HepG2 (cell line): Measurements from ENCODE around the gene FMNL1. TPM values are rescaled to one million over a fixed set of nuclear protein-coding genes. Genes with fewer than 3 reads are reported as not detected.
A peak's percentile ranks its signal among the peaks of the same experiment; 100 is the strongest.

Source experiments
- CAMTA2 ChIP-seq: sonication (generic); formaldehyde crosslinking; IDR thresholded peaks from 2 replicates; pipeline ENCODE4 v1.4.0; 2020; ENCODE audit warnings: mild to moderate bottlenecking, missing genetic modification reagents, borderline replicate concordance
- CENPX ChIP-seq: sonication (generic); formaldehyde crosslinking; IDR thresholded peaks from 2 replicates; pipeline ENCODE4 v1.9.0; 2021; ENCODE audit warnings: mild to moderate bottlenecking, missing genetic modification reagents, moderate library complexity
- DPF2 ChIP-seq: sonication (generic); formaldehyde crosslinking; IDR thresholded peaks from 2 replicates; pipeline ENCODE4 v1.4.0; 2020; ENCODE audit warnings: mild to moderate bottlenecking, low read depth, missing genetic modification reagents, borderline replicate concordance
- HNF1A ChIP-seq, 2 experiments: sonication (generic) in 1 of 2; formaldehyde crosslinking in 1 of 2; IDR thresholded peaks; 2 replicates each; pipeline versions ENCODE4 v1.4.0 to v1.6.1; 2016 to 2020; ENCODE audit warnings: borderline replicate concordance in 1 of 2, low read depth in 1 of 2, mild to moderate bottlenecking in 1 of 2, missing genetic modification reagents in 1 of 2
- IRX3 ChIP-seq: sonication (generic); formaldehyde crosslinking; IDR thresholded peaks from 2 replicates; pipeline ENCODE4 v1.8.1; 2023; ENCODE audit warnings: mild to moderate bottlenecking, low read depth, missing genetic modification reagents, borderline replicate concordance
- KMT2A ChIP-seq: sonication (generic); formaldehyde crosslinking; IDR thresholded peaks from 2 replicates; pipeline ENCODE4 v1.4.0; 2020; ENCODE audit warnings: missing genetic modification reagents
- MYPOP ChIP-seq: sonication (generic); formaldehyde crosslinking; IDR thresholded peaks from 2 replicates; pipeline ENCODE4 v1.8.1; 2023; ENCODE audit warnings: mild to moderate bottlenecking, moderate library complexity, missing genetic modification reagents
- TBP ChIP-seq: sonication (generic); formaldehyde crosslinking; IDR thresholded peaks from 2 replicates; pipeline ENCODE4 v1.5.0; 2020; ENCODE audit warnings: missing genetic modification reagents
- THYN1 ChIP-seq: sonication (generic); formaldehyde crosslinking; IDR thresholded peaks from 2 replicates; pipeline ENCODE4 v1.8.1; 2023; ENCODE audit warnings: low read depth, mild to moderate bottlenecking, moderate library complexity, missing genetic modification reagents, borderline replicate concordance
- XRCC5 ChIP-seq: fragments of 200-400 bp; formaldehyde crosslinking; optimal IDR thresholded peaks from 2 replicates; pipeline ENCODE3; 2017; ENCODE audit warnings: mild to moderate bottlenecking, low read length
- ZBTB14 ChIP-seq: sonication (generic); formaldehyde crosslinking; IDR thresholded peaks from 2 replicates; pipeline ENCODE4 v1.4.0; 2020; ENCODE audit warnings: missing genetic modification reagents
- ZNF230 ChIP-seq: sonication (generic); formaldehyde crosslinking; IDR thresholded peaks from 2 replicates; pipeline ENCODE4 v1.4.0; 2020; ENCODE audit warnings: mild to moderate bottlenecking, missing genetic modification reagents
- polyA plus RNA-seq, 8 experiments: library from polyadenylated mRNA; depleted of rRNA in 3 of 8; stranded (reverse) in 7 of 8; unstranded in 1 of 8; fragments of >200 nt; fragmentation: Illumina TruSeq in 4 of 8; extraction: Trizol in 4 of 8; gene quantifications; 2 replicates each; pipeline versions ENCODE4 v1.2.1 to v1.2.3, GENCODE V29; 2011 to 2016; ENCODE audit warnings: low read depth in 4 of 8, missing spikeins in 1 of 8, mixed read lengths in 1 of 8; ENCODE audit not compliant: insufficient read depth in 1 of 8
- total RNA-seq, 5 experiments: library from RNA; depleted of rRNA; stranded (reverse); fragments of >200 nt; fragmentation: Illumina TruSeq; extraction: Trizol; gene quantifications; 2 replicates each; pipeline ENCODE4 v1.2.3, GENCODE V29; 2016; ENCODE audit warnings: low read depth in 1 of 5
- TF ChIP-seq, protein P1 (sequence below): sonication (generic); formaldehyde crosslinking; IDR thresholded peaks from 2 replicates; pipeline ENCODE4 v1.4.0; 2020; ENCODE audit warnings: mild to moderate bottlenecking, missing genetic modification reagents
- TF ChIP-seq, protein P2 (sequence below): sonication (generic); formaldehyde crosslinking; conservative IDR thresholded peaks from 2 replicates; pipeline ENCODE4 v1.8.0; 2022; ENCODE audit warnings: low read depth, missing genetic modification reagents
- TF ChIP-seq, protein P3 (sequence below): sonication (generic); formaldehyde crosslinking; IDR thresholded peaks from 2 replicates; pipeline ENCODE4 v1.8.0; 2022; ENCODE audit warnings: mild to moderate bottlenecking, missing genetic modification reagents, moderate library complexity

The FMNL1 gene
- total and polyA plus RNA-seq, 2 of the 13 experiments (the other 11 are each of a cell fraction or from before 2014, with no cell fraction given), result 0.53 to 0.70 TPM

DNA sequence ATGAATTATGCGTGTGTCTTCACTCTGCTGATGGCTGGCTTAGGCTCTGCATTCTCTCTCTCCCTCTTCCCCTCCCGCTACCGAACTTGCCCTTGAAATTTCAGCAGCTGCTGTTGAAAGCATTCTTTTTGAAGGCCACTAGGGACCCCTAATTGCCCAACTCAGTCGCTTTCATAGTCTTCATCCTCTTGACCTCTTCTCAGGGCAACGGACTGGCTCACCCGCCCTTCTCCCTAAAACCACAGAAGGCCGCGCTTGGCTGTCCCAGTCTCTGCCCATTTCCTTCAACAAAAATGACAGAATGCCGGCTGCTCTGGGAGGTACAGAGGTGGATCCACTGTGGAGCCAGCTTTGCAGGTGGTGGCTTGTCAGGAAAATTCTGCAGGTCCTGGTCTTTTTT lies 21.0 kb upstream of the FMNL1 start (continued):
- TF ChIP-seq, protein P1, sequence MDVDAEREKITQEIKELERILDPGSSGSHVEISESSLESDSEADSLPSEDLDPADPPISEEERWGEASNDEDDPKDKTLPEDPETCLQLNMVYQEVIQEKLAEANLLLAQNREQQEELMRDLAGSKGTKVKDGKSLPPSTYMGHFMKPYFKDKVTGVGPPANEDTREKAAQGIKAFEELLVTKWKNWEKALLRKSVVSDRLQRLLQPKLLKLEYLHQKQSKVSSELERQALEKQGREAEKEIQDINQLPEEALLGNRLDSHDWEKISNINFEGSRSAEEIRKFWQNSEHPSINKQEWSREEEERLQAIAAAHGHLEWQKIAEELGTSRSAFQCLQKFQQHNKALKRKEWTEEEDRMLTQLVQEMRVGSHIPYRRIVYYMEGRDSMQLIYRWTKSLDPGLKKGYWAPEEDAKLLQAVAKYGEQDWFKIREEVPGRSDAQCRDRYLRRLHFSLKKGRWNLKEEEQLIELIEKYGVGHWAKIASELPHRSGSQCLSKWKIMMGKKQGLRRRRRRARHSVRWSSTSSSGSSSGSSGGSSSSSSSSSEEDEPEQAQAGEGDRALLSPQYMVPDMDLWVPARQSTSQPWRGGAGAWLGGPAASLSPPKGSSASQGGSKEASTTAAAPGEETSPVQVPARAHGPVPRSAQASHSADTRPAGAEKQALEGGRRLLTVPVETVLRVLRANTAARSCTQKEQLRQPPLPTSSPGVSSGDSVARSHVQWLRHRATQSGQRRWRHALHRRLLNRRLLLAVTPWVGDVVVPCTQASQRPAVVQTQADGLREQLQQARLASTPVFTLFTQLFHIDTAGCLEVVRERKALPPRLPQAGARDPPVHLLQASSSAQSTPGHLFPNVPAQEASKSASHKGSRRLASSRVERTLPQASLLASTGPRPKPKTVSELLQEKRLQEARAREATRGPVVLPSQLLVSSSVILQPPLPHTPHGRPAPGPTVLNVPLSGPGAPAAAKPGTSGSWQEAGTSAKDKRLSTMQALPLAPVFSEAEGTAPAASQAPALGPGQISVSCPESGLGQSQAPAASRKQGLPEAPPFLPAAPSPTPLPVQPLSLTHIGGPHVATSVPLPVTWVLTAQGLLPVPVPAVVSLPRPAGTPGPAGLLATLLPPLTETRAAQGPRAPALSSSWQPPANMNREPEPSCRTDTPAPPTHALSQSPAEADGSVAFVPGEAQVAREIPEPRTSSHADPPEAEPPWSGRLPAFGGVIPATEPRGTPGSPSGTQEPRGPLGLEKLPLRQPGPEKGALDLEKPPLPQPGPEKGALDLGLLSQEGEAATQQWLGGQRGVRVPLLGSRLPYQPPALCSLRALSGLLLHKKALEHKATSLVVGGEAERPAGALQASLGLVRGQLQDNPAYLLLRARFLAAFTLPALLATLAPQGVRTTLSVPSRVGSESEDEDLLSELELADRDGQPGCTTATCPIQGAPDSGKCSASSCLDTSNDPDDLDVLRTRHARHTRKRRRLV (CRISPR knock-in tag), result peak; percentile 59; the same call in 1 of the 2 replicates
- TF ChIP-seq HNF1A (IDR thresholded peaks at IDR 0.05; ENCODE audit: low read depth) (no peak), HNF1A (CRISPR knock-in tag; IDR thresholded peaks at IDR 0.05; ENCODE audit: borderline replicate concordance) (no peak), THYN1 (CRISPR knock-in tag) (no peak), ZNF230 (CRISPR knock-in tag) (no peak), TBP (CRISPR knock-in tag) (no peak), CAMTA2 (CRISPR knock-in tag) (no peak), IRX3 (CRISPR knock-in tag) (no peak), CENPX (CRISPR knock-in tag) (no peak), ZBTB14 (CRISPR knock-in tag) (no peak), XRCC5 (peak; percentile 18), KMT2A (no peak), MYPOP (CRISPR knock-in tag) (no peak; the same call in 1 of the 2 replicates), DPF2 (CRISPR knock-in tag) (no peak)
- TF ChIP-seq, protein P2, sequence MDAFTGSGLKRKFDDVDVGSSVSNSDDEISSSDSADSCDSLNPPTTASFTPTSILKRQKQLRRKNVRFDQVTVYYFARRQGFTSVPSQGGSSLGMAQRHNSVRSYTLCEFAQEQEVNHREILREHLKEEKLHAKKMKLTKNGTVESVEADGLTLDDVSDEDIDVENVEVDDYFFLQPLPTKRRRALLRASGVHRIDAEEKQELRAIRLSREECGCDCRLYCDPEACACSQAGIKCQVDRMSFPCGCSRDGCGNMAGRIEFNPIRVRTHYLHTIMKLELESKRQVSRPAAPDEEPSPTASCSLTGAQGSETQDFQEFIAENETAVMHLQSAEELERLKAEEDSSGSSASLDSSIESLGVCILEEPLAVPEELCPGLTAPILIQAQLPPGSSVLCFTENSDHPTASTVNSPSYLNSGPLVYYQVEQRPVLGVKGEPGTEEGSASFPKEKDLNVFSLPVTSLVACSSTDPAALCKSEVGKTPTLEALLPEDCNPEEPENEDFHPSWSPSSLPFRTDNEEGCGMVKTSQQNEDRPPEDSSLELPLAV (CRISPR knock-in tag), result no peak
- TF ChIP-seq, protein P3, sequence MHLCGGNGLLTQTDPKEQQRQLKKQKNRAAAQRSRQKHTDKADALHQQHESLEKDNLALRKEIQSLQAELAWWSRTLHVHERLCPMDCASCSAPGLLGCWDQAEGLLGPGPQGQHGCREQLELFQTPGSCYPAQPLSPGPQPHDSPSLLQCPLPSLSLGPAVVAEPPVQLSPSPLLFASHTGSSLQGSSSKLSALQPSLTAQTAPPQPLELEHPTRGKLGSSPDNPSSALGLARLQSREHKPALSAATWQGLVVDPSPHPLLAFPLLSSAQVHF (CRISPR knock-in tag), result no peak
